ENCODE measurements around the gene GTF2H4. TPM values are rescaled to one million over a fixed set of nuclear protein-coding genes. Genes with fewer than 3 reads are reported as not detected.

The GTF2H4 gene
- total and polyA plus RNA-seq, 4 donors = 6.2 to 15.8 (median 12.3) TPM

- peaks cover 0 to 5% (median 1%) of the 10 kb centered on the region in 4 donors for H3K27me3 ChIP-seq (ENCODE audit: control insufficient read depth in 4 of 4, insufficient read depth in 4 of 4, low read length in 3 of 4)
- no peak overlapping the region for H3K4me3 ChIP-seq (ENCODE audit: low read depth in 1 of 3, low read length in 3 of 3)
- H3K36me3 ChIP-seq (ENCODE audit: control insufficient read depth in 4 of 4, insufficient read depth in 3 of 4, low read depth in 1 of 4, low read length in 3 of 4) = no peaks in the 10 kb centered on the region
- no peaks in the 10 kb centered on the region for H3K9me3 ChIP-seq (ENCODE audit: control insufficient read depth in 4 of 4, low read length in 3 of 4)
- H3K9ac ChIP-seq (ENCODE audit: low read depth in 1 of 2, low read length in 2 of 2) = no peak overlapping the region
- H3K27ac ChIP-seq (ENCODE audit: low read depth in 1 of 2, low read length in 2 of 2) = no peak overlapping the region
- TF ChIP-seq FOXA2 (IDR thresholded peaks at IDR 0.05) (no peak), SP1 (IDR thresholded peaks at IDR 0.05) (no peak), ZBTB33 (IDR thresholded peaks at IDR 0.05) (no peak), HNF4A (conservative IDR thresholded peaks at IDR 0.05) (no peak), EGR1 (IDR thresholded peaks at IDR 0.05; ENCODE audit: low read depth in 2 of 2) (no peak), CTCF (IDR thresholded peaks at IDR 0.05; ENCODE audit: low read depth, low read length, missing input control) (no peak), ATF3 (IDR thresholded peaks at IDR 0.05) (no peak), MAX (IDR thresholded peaks at IDR 0.05) (no peak), YY1 (IDR thresholded peaks at IDR 0.05) (no peak), RXRA (IDR thresholded peaks at IDR 0.05) (no peak), REST (IDR thresholded peaks at IDR 0.05) (no peak), TAF1 (conservative IDR thresholded peaks at IDR 0.05) (no peak), GABPA (IDR thresholded peaks at IDR 0.05 in 1 of 2, conservative IDR thresholded peaks at IDR 0.05 in 1 of 2) (no peak), HNF4G (IDR thresholded peaks at IDR 0.05) (no peak), JUND (IDR thresholded peaks at IDR 0.05) (no peak), FOXA1 (IDR thresholded peaks at IDR 0.05) (no peak), RAD21 (IDR thresholded peaks at IDR 0.05) (no peak), NR2F2 (IDR thresholded peaks at IDR 0.05) (no peak)
- 45% methylated on average over 3 of the region's 3 CpGs for WGBS
- H3K4me1 ChIP-seq (ENCODE audit: control insufficient read depth in 4 of 4, insufficient read depth in 4 of 4, low read length in 3 of 4) = no peaks in the 10 kb centered on the region
- DNase-seq (ENCODE audit: low spot score) = no peak
Measured at GRCh38 chr6:30935018-30935417, 27.0 kb downstream of the GTF2H4 start.
